Parathyroid adenoma (tissue), 2 donors: ENCODE measurements around the gene OR10A4.

Experiments used
- H2AFZ ChIP-seq: fragments of 300-600 bp; sonication (generic); one replicate; pipeline ENCODE4 v1.7.0; 2017; ENCODE audit warnings: antibody characterized with exemption, mild to moderate bottlenecking
- H3K27ac ChIP-seq: fragments of 300-600 bp; sonication (generic); one replicate; pipeline ENCODE4 v1.7.0; 2017
- H3K27me3 ChIP-seq: fragments of 300-600 bp; sonication (generic); one replicate; pipeline ENCODE4 v1.7.0; 2017; ENCODE audit warnings: low read length; ENCODE audit not compliant: control insufficient read depth, insufficient read depth
- H3K36me3 ChIP-seq: fragments of 300-600 bp; sonication (generic); one replicate; pipeline ENCODE4 v1.7.0; 2017; ENCODE audit warnings: low read length; ENCODE audit not compliant: control insufficient read depth, insufficient read depth
- H3K4me1 ChIP-seq: fragments of 300-600 bp; sonication (generic); one replicate; pipeline ENCODE4 v1.7.0; 2017; ENCODE audit warnings: control low read depth
- H3K4me2 ChIP-seq: fragments of 300-600 bp; sonication (generic); one replicate; pipeline ENCODE4 v1.7.0; 2017; ENCODE audit warnings: low read length
- H3K4me3 ChIP-seq: fragments of 300-600 bp; sonication (generic); one replicate; pipeline ENCODE4 v1.7.0; 2017; ENCODE audit warnings: low read depth, low read length
- H3K79me2 ChIP-seq: fragments of 300-600 bp; sonication (generic); one replicate; pipeline ENCODE4 v1.7.0; 2017; ENCODE audit warnings: control low read depth
- H3K9ac ChIP-seq: fragments of 300-600 bp; sonication (generic); one replicate; pipeline ENCODE4 v1.7.0; 2017; ENCODE audit warnings: mild to moderate bottlenecking
- H3K9me3 ChIP-seq: fragments of 300-600 bp; sonication (generic); one replicate; pipeline ENCODE4 v1.7.0; 2017; ENCODE audit warnings: low read length; ENCODE audit not compliant: control insufficient read depth
- TF ChIP-seq, protein P1 (sequence below): fragments of 300-600 bp; sonication (generic); IDR thresholded peaks from one replicate; pipeline ENCODE4 v1.7.0; 2017; ENCODE audit warnings: antibody characterized with exemption, mild to moderate bottlenecking
- donor health status: primary hyperparathyroidism.

OR10A4 gene

DNA sequence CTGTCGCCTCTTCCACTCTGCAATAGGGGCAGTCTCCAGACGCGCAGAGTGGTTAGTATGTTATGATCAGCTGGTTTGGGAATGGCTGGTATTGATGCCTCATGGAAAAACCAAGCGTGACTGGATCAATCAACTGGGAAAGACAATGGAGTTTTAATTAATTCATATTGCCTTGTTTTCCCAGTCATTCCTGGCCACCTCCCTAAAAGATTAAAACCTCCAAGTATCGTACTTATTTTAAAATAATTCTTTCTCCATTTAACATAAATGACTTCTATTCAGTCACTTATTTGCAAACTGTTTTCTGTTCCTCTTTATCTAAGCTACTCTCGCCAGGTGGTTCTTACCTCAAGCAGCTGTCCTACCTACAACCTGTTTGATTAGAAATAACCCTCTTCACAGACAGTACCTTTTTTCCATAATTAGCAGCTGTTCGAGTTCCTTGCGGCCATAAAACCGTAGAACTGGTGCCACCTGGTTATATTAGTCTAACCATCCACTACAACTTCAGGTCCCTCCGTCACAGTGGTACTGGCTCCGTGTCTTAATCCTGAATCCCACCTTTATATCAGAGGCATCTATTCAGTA lies 50.7 kb downstream of the OR10A4 start:
- H3K36me3 ChIP-seq: no peaks in the 10 kb centered on the region
- TF ChIP-seq, protein P1, sequence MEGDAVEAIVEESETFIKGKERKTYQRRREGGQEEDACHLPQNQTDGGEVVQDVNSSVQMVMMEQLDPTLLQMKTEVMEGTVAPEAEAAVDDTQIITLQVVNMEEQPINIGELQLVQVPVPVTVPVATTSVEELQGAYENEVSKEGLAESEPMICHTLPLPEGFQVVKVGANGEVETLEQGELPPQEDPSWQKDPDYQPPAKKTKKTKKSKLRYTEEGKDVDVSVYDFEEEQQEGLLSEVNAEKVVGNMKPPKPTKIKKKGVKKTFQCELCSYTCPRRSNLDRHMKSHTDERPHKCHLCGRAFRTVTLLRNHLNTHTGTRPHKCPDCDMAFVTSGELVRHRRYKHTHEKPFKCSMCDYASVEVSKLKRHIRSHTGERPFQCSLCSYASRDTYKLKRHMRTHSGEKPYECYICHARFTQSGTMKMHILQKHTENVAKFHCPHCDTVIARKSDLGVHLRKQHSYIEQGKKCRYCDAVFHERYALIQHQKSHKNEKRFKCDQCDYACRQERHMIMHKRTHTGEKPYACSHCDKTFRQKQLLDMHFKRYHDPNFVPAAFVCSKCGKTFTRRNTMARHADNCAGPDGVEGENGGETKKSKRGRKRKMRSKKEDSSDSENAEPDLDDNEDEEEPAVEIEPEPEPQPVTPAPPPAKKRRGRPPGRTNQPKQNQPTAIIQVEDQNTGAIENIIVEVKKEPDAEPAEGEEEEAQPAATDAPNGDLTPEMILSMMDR: no peak
- no peaks in the 10 kb centered on the region for H3K27me3 ChIP-seq
- no peak overlapping the region for H3K9ac ChIP-seq
- H3K9me3 ChIP-seq: no peaks in the 10 kb centered on the region
- peak overlapping the region; percentile 62 for H3K4me3 ChIP-seq
- H3K4me1 ChIP-seq: no peaks in the 10 kb centered on the region
- no peaks in the 10 kb centered on the region for H3K79me2 ChIP-seq
- H2AFZ ChIP-seq: peak overlapping the region; percentile 63
- H3K27ac ChIP-seq: no peak overlapping the region
- H3K4me2 ChIP-seq: peak overlapping the region; percentile 79
